IMR-90 (cell line): ENCODE measurements around the gene PACS1. TPM values are rescaled to one million over a fixed set of nuclear protein-coding genes. Genes with fewer than 3 reads are reported as not detected.
A peak's percentile ranks its signal among the peaks of the same experiment; 100 is the strongest.

Source experiments
- ATAC-seq: fragments of 200-7000 bp; cut with Tn5 transposase; 2 replicates; pipeline ENCODE4 v1.9.1; 2020; ENCODE audit warnings: low read depth, mild to moderate bottlenecking, moderate library complexity
- BruUV-seq: library from RNA; stranded (reverse); fragments of 400-500 nt; replicated peaks from 2 replicates; lab custom pipeline; 2021; lab: Mats Ljungman, UMichigan
- CTCF ChIA-PET: fragments of 300-600 bp; formaldehyde crosslinking; extraction: SDS; loops from one replicate; lab custom pipeline; 2021; ENCODE audit warnings: antibody characterized with exemption; lab: Yijun Ruan, JAX
- POLR2A ChIA-PET: fragments of 300-600 bp; sonication (Branson Sonifier 250); formaldehyde crosslinking; loops from one replicate; lab custom pipeline; 2022; ENCODE audit warnings: antibody characterized with exemption; ENCODE audit not compliant: unreplicated experiment; lab: Charles Lee
- DNase-seq: peaks from one replicate; pipeline ENCODE4 v3.0.0; 2013
- H2AFZ ChIP-seq: replicated peaks from 2 replicates; pipeline ENCODE3; 2013; ENCODE audit warnings: low read length, mild to moderate bottlenecking; ENCODE audit not compliant: poor library complexity
- H2AK5ac ChIP-seq: 2 replicates; pipeline ENCODE4 v1.6.1; 2013; ENCODE audit warnings: low read depth, low read length, inconsistent platforms
- H2AK9ac ChIP-seq: replicated peaks from 2 replicates; pipeline ENCODE3; 2013; ENCODE audit warnings: mild to moderate bottlenecking, low read depth, low read length, moderate library complexity; ENCODE audit not compliant: poor library complexity
- H2BK120ac ChIP-seq: 2 replicates; pipeline ENCODE4 v1.6.1; 2013; ENCODE audit warnings: low read depth, low read length, inconsistent platforms
- H2BK15ac ChIP-seq: 3 replicates; pipeline ENCODE4 v1.6.1; 2013; ENCODE audit warnings: low read depth, low read length, inconsistent platforms
- H2BK20ac ChIP-seq: 2 replicates; pipeline ENCODE4 v1.6.1; 2013; ENCODE audit warnings: low read depth, mild to moderate bottlenecking, inconsistent platforms, low read length, moderate library complexity
- H2BK5ac ChIP-seq: 2 replicates; pipeline ENCODE4 v1.6.1; 2013; ENCODE audit warnings: mild to moderate bottlenecking, low read depth, low read length, inconsistent platforms; ENCODE audit not compliant: poor library complexity, severe bottlenecking
- H3K14ac ChIP-seq: replicated peaks from 2 replicates; pipeline ENCODE4 v1.6.1; 2013; ENCODE audit warnings: low read depth, low read length, inconsistent platforms
- H3K18ac ChIP-seq: 2 replicates; pipeline ENCODE4 v1.6.1; 2013; ENCODE audit warnings: low read depth, low read length, control low read depth
- H3K23ac ChIP-seq: 2 replicates; pipeline ENCODE4 v1.6.1; 2013; ENCODE audit warnings: low read depth, low read length, inconsistent platforms
- H3K27ac ChIP-seq: 2 replicates; pipeline ENCODE4 v1.5.1; 2013; ENCODE audit warnings: mild to moderate bottlenecking, control low read depth, low read length; ENCODE audit not compliant: insufficient read depth
- H3K27me3 ChIP-seq: 2 replicates; pipeline ENCODE4 v1.6.1; 2013; ENCODE audit warnings: low read length; ENCODE audit not compliant: control insufficient read depth, insufficient read depth
- H3K36me3 ChIP-seq: 2 replicates; pipeline ENCODE4 v1.6.1; 2013; ENCODE audit warnings: low read length, mixed read lengths; ENCODE audit not compliant: control insufficient read depth, insufficient read depth
- H3K4ac ChIP-seq: 2 replicates; pipeline ENCODE4 v1.6.1; 2013; ENCODE audit warnings: low read depth, low read length, inconsistent platforms
- H3K4me1 ChIP-seq: 2 replicates; pipeline ENCODE4 v1.6.1; 2013; ENCODE audit warnings: low read length, mixed read lengths; ENCODE audit not compliant: control insufficient read depth, insufficient read depth
- H3K4me2 ChIP-seq: 2 replicates; pipeline ENCODE4 v1.6.1; 2013; ENCODE audit warnings: low read depth, mild to moderate bottlenecking, control low read depth, low read length, moderate library complexity
- H3K4me3 ChIP-seq: 2 replicates; pipeline ENCODE4 v1.5.1; 2013; ENCODE audit warnings: low read depth, mild to moderate bottlenecking, control low read depth, low read length, moderate library complexity; ENCODE audit not compliant: insufficient read depth
- H3K56ac ChIP-seq: 2 replicates; pipeline ENCODE4 v1.6.1; 2013; ENCODE audit warnings: low read length, inconsistent platforms; ENCODE audit not compliant: insufficient read depth; ENCODE audit errors: extremely low read depth
- H3K79me1 ChIP-seq, 2 experiments: 2 replicates each; pipeline ENCODE4 v1.6.1; 2013; ENCODE audit warnings: low read length in 2 of 2, inconsistent platforms in 1 of 2, low read depth in 1 of 2
- H3K9ac ChIP-seq: 2 replicates; pipeline ENCODE4 v1.6.1; 2013; ENCODE audit warnings: low read depth, low read length, control low read depth
- H3K9me1 ChIP-seq: 2 replicates; pipeline ENCODE4 v1.6.1; 2013; ENCODE audit warnings: low read length, inconsistent platforms; ENCODE audit not compliant: insufficient read depth
- H3K9me3 ChIP-seq: 2 replicates; pipeline ENCODE4 v1.6.1; 2013; ENCODE audit warnings: low read length; ENCODE audit not compliant: control insufficient read depth, insufficient read depth
- H4K20me1 ChIP-seq: 2 replicates; pipeline ENCODE4 v1.6.1; 2013; ENCODE audit warnings: low read length, inconsistent platforms; ENCODE audit not compliant: insufficient read depth
- H4K5ac ChIP-seq: 2 replicates; pipeline ENCODE4 v1.6.1; 2013; ENCODE audit warnings: mild to moderate bottlenecking, low read depth, low read length, control low read depth
- H4K8ac ChIP-seq, 2 experiments: 2 replicates each; pipeline ENCODE4 v1.6.1; 2013; ENCODE audit warnings: low read depth in 2 of 2, low read length in 2 of 2, control low read depth in 1 of 2, inconsistent platforms in 1 of 2
- H4K91ac ChIP-seq: 2 replicates; pipeline ENCODE4 v1.6.1; 2013; ENCODE audit warnings: low read depth, low read length, inconsistent platforms; ENCODE audit not compliant: insufficient read depth
- BHLHE40 ChIP-seq: fragments of 150-350 bp; IDR thresholded peaks from 2 replicates; pipeline ENCODE4 v1.6.1; 2016; ENCODE audit warnings: mild to moderate bottlenecking, low read depth, low read length
- CEBPB ChIP-seq: IDR thresholded peaks from 2 replicates; pipeline ENCODE4 v1.6.1; 2012; ENCODE audit warnings: low read depth, low read length, improper control_type of control experiment
- CHD1 ChIP-seq: IDR thresholded peaks from 2 replicates; pipeline ENCODE4 v1.6.1; 2012; ENCODE audit warnings: low read depth, low read length, improper control_type of control experiment
- FOS ChIP-seq: fragments of 150-350 bp; IDR thresholded peaks from 2 replicates; pipeline ENCODE4 v1.6.1; 2016; ENCODE audit warnings: low read depth, low read length
- MAFK ChIP-seq: IDR thresholded peaks from 2 replicates; pipeline ENCODE4 v1.6.1; 2012; ENCODE audit warnings: low read depth, low read length, improper control_type of control experiment
- MAZ ChIP-seq: IDR thresholded peaks from 2 replicates; pipeline ENCODE4 v1.6.1; 2012; ENCODE audit warnings: low read depth, mild to moderate bottlenecking, low read length, improper control_type of control experiment, moderate library complexity, borderline replicate concordance
- MXI1 ChIP-seq: IDR thresholded peaks from 2 replicates; pipeline ENCODE4 v1.6.1; 2012; ENCODE audit warnings: low read depth, mild to moderate bottlenecking, low read length, moderate library complexity, borderline replicate concordance
- NFE2L2 ChIP-seq: fragments of 150-350 bp; IDR thresholded peaks from 2 replicates; pipeline ENCODE4 v1.6.1; 2016; ENCODE audit warnings: low read depth, mild to moderate bottlenecking, low read length
- POLR2A ChIP-seq: IDR thresholded peaks from 2 replicates; pipeline ENCODE4 v1.6.1; 2012; ENCODE audit warnings: mild to moderate bottlenecking, low read depth, low read length
- RAD21 ChIP-seq: IDR thresholded peaks from 2 replicates; pipeline ENCODE4 v1.6.1; 2012; ENCODE audit warnings: low read length, improper control_type of control experiment
- RCOR1 ChIP-seq: IDR thresholded peaks from 2 replicates; pipeline ENCODE4 v1.6.1; 2012; ENCODE audit warnings: mild to moderate bottlenecking, low read length, improper control_type of control experiment; ENCODE audit not compliant: insufficient replicate concordance
- RFX5 ChIP-seq: IDR thresholded peaks from 2 replicates; pipeline ENCODE4 v1.8.0; 2012; ENCODE audit warnings: low read depth, mild to moderate bottlenecking, low read length, moderate library complexity
- SMC3 ChIP-seq: fragments of 150-350 bp; IDR thresholded peaks from 2 replicates; pipeline ENCODE4 v1.6.1; 2016; ENCODE audit warnings: low read depth, mild to moderate bottlenecking, antibody characterized with exemption, low read length, moderate library complexity
- USF2 ChIP-seq: fragments of 150-350 bp; IDR thresholded peaks from 2 replicates; pipeline ENCODE4 v1.6.1; 2017; ENCODE audit warnings: mild to moderate bottlenecking, antibody characterized with exemption, low read length, low read depth
- WGBS, 2 experiments: methylation state at CpG; one replicate each; pipeline versions ENCODE4 v1.1.5 to v1.1.7; 2013; ENCODE audit warnings: missing lambda C conversion rate in 2 of 2; ENCODE audit not compliant: insufficient read length in 1 of 2; ENCODE audit errors: extremely low coverage in 2 of 2; 5-methylcytosine and 5-hydroxymethylcytosine counted together
- dilution Hi-C: fragments of 300-500 bp; cut with HindIII; formaldehyde crosslinking; loops from one replicate; pipeline ENCODE4 v1.14.3; 2018; ENCODE audit warnings: low sequenced_read_pairs; ENCODE audit not compliant: unreplicated experiment
- in situ Hi-C: fragments of 300-500 bp; cut with MboI; formaldehyde crosslinking; loops from 3 replicates; pipeline ENCODE4 v1.14.3; 2019; ENCODE audit warnings: low sequenced_read_pairs, inconsistent platforms, mixed read lengths
- intact Hi-C: fragments of 100-400 bp; cut with micrococcal nuclease; formaldehyde crosslinking; loops from 2 replicates; pipeline ENCODE4 v1.10.0; 2022
- polyA plus RNA-seq, 3 experiments: library from polyadenylated mRNA; depleted of rRNA; stranded (reverse); fragments of >200 nt; gene quantifications; 2 replicates each; pipeline ENCODE4 v1.2.3, GENCODE V29; 2012; ENCODE audit warnings: low replicate concordance in 1 of 3
- total RNA-seq: library from RNA; depleted of rRNA; stranded (reverse); fragments of >200 nt; gene quantifications from 2 replicates; pipeline ENCODE4 v1.2.3, GENCODE V29; 2012

The PACS1 gene
- total and polyA plus RNA-seq, 2 of the 4 experiments (the other 2 are of a cell fraction), result 7.3 to 32.0 TPM

- Histone ChIP-seq H3K23ac (peak overlapping the region; percentile 91), H4K8ac (peak overlapping the region; percentile 90 to 93), H3K4me2 (peak overlapping the region; percentile 98), H3K14ac (peak overlapping the region; percentile 99), H2AK9ac (peak overlapping the region; percentile 96), H3K4ac (peak overlapping the region; percentile 98), H4K5ac (peak overlapping the region; percentile 92), H2BK5ac (peak overlapping the region; percentile 91), H2AK5ac (peak overlapping the region; percentile 90), H3K36me3 (peaks cover 16% of the 10 kb centered on the region; the same call in 1 of the 2 replicates), H2AFZ (peak overlapping the region; percentile 98), H3K9me3 (no peaks in the 10 kb centered on the region), H3K18ac (peak overlapping the region; percentile 38; the same call in 1 of the 2 replicates), H3K9me1 (peaks cover 17% of the 10 kb centered on the region), H3K27ac (peak overlapping the region; percentile 86), H3K27me3 (peaks cover 21% of the 10 kb centered on the region), H2BK120ac (peak overlapping the region; percentile 4; the same call in 1 of the 2 replicates), H4K91ac (peak overlapping the region; percentile 93), H4K20me1 (peaks cover 18% of the 10 kb centered on the region), H2BK20ac (no peak overlapping the region; the same call in 1 of the 2 replicates), H3K56ac (peak overlapping the region; percentile 90), H2BK15ac (no peak overlapping the region), H3K4me3 (peak overlapping the region; percentile 69), H3K79me1 (peaks cover 15 to 40% of the 10 kb centered on the region in 2 experiments; a peak in 3 of 4 replicates), H3K9ac (peak overlapping the region; percentile 99), H3K4me1 (peaks cover 11% of the 10 kb centered on the region)
- in situ Hi-C loops (no loop called here), intact Hi-C loops (loop anchor here (2.0 kb wide), 1 partner anchor 65 kb away; no protein-coding TSS in a partner anchor), dilution Hi-C loops (no loop called here)
- CTCF ChIA-PET, result no interaction called here
- WGBS, 2 experiments, result 55% methylated on average over 11 of the region's 20 CpGs; no CpG with 5 or more reads in 1 of the 2 experiments
- DNase-seq (no peak), ATAC-seq (peak; percentile 1)
- POLR2A ChIA-PET, result no interaction called here
- BruUV-seq, result TSS peak; percentile 61
- TF ChIP-seq RFX5 (no peak), POLR2A (no peak), RAD21 (no peak), MAZ (no peak), SMC3 (no peak), CHD1 (no peak), RCOR1 (no peak), MXI1 (no peak), CEBPB (no peak), MAFK (no peak), USF2 (no peak), BHLHE40 (no peak), FOS (no peak), NFE2L2 (no peak)
Measured at GRCh38 chr11:66287889-66288670, 218.0 kb downstream of the PACS1 start.
